ENCODE results near the gene TNFAIP8L1.

Gene TNFAIP8L1

DNA sequence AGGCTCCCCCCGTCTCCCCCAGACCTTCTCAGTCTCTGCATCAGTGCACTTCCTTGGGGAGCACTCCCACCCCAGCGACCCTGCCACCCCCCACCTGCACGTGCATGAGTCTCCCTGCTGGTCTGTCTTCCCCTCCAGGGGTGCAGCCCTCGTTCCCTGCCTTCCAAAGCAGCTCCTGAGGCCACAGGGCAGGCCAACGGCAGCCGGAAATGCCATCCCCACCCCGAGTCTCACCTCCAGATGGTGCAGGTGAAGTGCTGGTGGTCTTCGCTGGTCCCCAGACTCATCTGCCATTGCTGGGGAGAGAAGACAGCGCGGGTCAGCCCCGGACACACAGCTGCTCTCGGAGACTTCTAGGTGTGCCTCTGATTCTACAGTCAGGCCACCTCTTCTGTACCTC is 25.3 kb downstream of the TNFAIP8L1 start:
- no peak overlapping the region for H3K4me3 ChIP-seq (replicated peaks; ENCODE audit: low read depth, low read length)
- DNase-seq (ENCODE audit: low read depth), result no peak
- TF ChIP-seq, protein P1, sequence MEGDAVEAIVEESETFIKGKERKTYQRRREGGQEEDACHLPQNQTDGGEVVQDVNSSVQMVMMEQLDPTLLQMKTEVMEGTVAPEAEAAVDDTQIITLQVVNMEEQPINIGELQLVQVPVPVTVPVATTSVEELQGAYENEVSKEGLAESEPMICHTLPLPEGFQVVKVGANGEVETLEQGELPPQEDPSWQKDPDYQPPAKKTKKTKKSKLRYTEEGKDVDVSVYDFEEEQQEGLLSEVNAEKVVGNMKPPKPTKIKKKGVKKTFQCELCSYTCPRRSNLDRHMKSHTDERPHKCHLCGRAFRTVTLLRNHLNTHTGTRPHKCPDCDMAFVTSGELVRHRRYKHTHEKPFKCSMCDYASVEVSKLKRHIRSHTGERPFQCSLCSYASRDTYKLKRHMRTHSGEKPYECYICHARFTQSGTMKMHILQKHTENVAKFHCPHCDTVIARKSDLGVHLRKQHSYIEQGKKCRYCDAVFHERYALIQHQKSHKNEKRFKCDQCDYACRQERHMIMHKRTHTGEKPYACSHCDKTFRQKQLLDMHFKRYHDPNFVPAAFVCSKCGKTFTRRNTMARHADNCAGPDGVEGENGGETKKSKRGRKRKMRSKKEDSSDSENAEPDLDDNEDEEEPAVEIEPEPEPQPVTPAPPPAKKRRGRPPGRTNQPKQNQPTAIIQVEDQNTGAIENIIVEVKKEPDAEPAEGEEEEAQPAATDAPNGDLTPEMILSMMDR (IDR thresholded peaks at IDR 0.05; ENCODE audit: low read length, missing control alignments), result no peak

DNA sequence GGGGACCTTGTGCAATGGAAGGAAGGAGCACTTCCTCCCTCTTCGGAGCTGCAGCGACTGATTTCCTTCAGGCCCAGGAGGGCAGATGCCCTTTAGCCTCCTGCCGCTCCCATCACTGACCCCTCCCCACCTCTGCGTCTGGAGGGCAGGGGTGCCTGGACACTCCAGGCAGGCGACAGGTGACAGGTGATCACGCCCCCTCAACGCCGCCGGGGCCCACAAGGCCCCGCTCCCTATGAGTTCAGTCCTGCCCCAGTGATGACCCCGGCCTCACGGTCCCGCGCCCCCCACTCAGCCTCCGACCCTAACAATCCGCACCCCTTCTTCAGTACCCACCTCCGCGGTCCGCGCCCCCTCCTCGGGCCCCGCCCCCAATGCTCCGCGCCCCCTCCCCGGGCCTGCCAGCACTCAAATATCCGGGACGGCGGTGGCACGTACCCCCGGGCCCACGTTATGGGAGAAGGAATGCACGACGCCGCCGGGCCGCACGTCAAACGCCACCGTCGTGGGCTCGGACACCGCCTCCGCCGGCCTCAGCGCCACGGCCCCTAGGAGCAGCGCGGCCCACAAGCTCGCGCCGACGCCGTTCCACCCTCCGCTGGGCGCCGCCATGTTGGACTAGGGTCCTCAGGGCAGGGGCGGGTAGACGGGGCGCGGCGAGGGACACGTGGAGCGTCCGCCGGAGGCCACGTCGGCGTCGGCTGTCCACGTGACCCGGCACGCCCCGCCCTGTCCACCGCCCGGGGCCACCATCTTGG is 30.6 kb downstream of the TNFAIP8L1 start, which contains the start of gene MYDGF:
MYDGF (minus strand) TSS at position 620 of the 758 bp plus-strand sequence; CDS start at position 612, 8 bp downstream.
- peak within 1 kb of the TSS; percentile 88 for H3K4me3 ChIP-seq (replicated peaks; ENCODE audit: low read depth, low read length)
- TF ChIP-seq, protein P1 (IDR thresholded peaks at IDR 0.05; ENCODE audit: low read length, missing control alignments), result no peak
- DNase-seq (ENCODE audit: low read depth), result peak; percentile 90

DNA sequence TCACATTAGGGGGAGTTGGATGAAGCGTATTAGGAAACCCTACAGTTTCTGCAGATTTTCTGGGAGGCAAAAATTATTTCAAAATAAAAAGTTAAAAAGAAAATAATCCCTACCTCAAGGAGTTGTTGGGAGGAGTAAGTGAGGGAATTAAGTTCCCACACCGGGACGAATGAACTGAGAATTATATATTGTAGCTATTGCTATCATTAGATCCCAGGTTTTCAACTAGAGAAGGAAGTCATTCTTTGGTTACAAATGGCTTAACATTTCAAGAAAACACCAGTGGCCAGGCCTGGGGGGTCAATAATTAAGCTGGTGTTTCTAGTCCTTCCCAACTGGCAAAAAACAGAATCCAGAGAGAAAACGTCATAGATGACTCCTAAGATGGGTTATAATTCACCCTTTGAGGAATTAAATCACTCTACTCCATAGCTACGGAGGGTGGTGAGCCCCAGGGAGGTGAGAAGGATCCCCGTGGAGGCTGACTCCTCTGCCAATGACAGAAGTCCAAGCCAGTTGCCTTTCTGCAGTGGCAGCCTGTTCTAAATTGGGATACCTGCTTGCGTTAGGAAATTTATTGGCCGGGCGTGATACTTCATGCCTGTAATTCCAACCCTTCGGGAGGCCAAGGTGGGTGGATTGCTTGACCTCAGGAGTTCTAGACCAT is 32.0 kb downstream of the TNFAIP8L1 start:
- no peak overlapping the region for H3K4me3 ChIP-seq (replicated peaks; ENCODE audit: low read depth, low read length)
- no peak for DNase-seq (ENCODE audit: low read depth)
- TF ChIP-seq, protein P1 (IDR thresholded peaks at IDR 0.05; ENCODE audit: low read length, missing control alignments), result no peak

DNA sequence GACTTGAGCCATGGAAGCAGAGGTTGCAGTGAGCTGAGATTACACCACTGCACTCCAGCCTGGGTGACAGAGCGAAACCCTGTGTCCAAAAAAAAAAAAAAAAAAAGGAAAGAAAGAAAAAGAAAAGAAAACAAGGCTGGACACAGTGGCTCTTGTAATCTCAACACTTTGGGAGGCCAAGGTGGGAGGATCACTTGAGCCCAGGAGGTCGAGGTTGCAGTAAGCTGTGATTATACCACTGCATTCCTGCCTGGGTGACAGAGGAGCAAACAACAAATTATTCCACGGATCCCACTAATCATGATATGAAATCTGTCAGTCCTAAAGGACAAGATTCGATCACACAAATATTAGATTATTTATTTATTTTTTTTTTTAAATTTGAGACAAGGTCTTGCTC is 33.9 kb downstream of the TNFAIP8L1 start:
- no peak for DNase-seq (ENCODE audit: low read depth)
- H3K4me3 ChIP-seq (replicated peaks; ENCODE audit: low read depth, low read length), result no peak overlapping the region
- TF ChIP-seq, protein P1 (IDR thresholded peaks at IDR 0.05; ENCODE audit: low read length, missing control alignments), result no peak

DNA sequence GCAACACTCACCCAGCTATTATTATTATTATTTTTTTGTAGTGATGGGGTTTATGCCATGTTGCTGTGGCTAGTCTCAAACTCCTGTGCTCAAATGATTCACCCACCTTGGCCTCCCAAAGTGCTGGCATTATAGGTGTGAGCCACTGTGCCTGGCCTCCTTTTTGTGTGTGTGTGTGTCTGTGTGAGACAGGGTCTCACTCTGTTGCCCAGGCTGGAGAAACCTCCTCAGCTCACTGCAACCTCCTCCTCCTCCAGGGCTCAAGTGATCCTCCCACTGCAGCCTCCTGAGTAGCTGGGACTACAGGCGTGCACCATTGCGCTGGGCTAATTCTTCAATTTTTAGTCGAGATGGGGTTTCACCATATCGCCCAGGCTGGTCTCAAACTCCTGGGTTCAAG is 34.4 kb downstream of the TNFAIP8L1 start:
- no peak overlapping the region for H3K4me3 ChIP-seq (replicated peaks; ENCODE audit: low read depth, low read length)
- TF ChIP-seq, protein P1 (IDR thresholded peaks at IDR 0.05; ENCODE audit: low read length, missing control alignments), result no peak
- no peak for DNase-seq (ENCODE audit: low read depth)

DNA sequence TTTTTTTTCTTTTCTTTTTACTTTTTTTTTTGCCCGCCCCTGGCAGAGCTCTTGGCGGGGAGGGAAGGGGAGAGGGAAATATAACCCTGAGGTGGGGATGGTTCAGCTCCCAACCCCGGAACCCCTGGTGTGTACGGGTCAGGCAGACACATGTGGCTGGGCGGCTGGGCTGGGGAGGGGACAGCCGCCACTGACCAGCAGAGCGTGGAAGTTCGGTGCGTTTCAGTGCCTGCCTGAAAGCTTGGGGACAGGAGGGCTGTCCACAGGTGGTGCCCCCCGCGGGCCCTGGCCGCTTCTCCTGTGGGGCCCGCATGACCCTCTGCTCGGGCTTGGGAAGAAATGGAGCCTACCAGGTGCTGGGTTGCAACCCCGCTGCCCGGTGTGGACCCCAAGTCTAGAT is 36.0 kb downstream of the TNFAIP8L1 start:
- H3K4me3 ChIP-seq (replicated peaks; ENCODE audit: low read depth, low read length), result no peak overlapping the region
- DNase-seq (ENCODE audit: low read depth), result no peak
- TF ChIP-seq, protein P1 (IDR thresholded peaks at IDR 0.05; ENCODE audit: low read length, missing control alignments), result no peak

All from fibroblast of pulmonary artery (primary cell).